ENCODE data around the gene ARFGAP2. TPM values are rescaled to one million over a fixed set of nuclear protein-coding genes. Genes with fewer than 3 reads are reported as not detected.
A peak's percentile ranks its signal among the peaks of the same experiment; 100 is the strongest.
"Not testable (repeated sequence)": the region's sequence is repeated elsewhere in the genome, so short reads cannot be mapped to it uniquely, and the experiment has no call there.

Gene ARFGAP2
- total RNA-seq = 100 to 1,000 TPM; 108 to 113 TPM

- Mint-ChIP-seq H3K4me3 (peak within 1 kb of the TSS; percentile 98), H3K27me3 (no peaks in the 10 kb centered on the region), H3K4me1 (peaks cover 30% of the 10 kb centered on the region), H3K36me3 (peaks cover 5% of the 10 kb centered on the region), H3K27ac (peak within 1 kb of the TSS; percentile 100), H3K9me3 (no peaks in the 10 kb centered on the region)
- DNase-seq (peak; percentile 98), ATAC-seq (ENCODE audit: low read depth) (peak; percentile 94)
- POLR2A ChIA-PET = interaction anchor here (1.2 to 6.3 kb wide), 5 partner anchors 10 to 93 kb away, joined by 3 to 53 read pairs (median 5); partner anchors contain the start of genes DDB2 and MADD
Measured at GRCh38 chr11:47176328-47177228, at the start of gene ARFGAP2. Gene ARFGAP2, minus strand, starts transcription at chr11:47176879. Its CDS starts 26 bp downstream, at chr11:47176853.

GRCh38 chr11:47225552-47226400 is 49.1 kb upstream of the ARFGAP2 start:
- H3K27me3 Mint-ChIP-seq = no peaks in the 10 kb centered on the region
- POLR2A ChIA-PET = interaction anchor here (2.2 kb wide), 1 partner anchor 10 kb away, joined by 11 read pairs; the partner anchor contains the start of gene DDB2
- H3K4me3 Mint-ChIP-seq = peak overlapping the region; percentile 60
- peak overlapping the region; percentile 63 for H3K27ac Mint-ChIP-seq
- ATAC-seq (ENCODE audit: low read depth) (peak; percentile 95), DNase-seq (no peak)
- H3K9me3 Mint-ChIP-seq = no peaks in the 10 kb centered on the region
- H3K4me1 Mint-ChIP-seq = peaks cover 28% of the 10 kb centered on the region
- H3K36me3 Mint-ChIP-seq = peaks cover 49% of the 10 kb centered on the region

DNA sequence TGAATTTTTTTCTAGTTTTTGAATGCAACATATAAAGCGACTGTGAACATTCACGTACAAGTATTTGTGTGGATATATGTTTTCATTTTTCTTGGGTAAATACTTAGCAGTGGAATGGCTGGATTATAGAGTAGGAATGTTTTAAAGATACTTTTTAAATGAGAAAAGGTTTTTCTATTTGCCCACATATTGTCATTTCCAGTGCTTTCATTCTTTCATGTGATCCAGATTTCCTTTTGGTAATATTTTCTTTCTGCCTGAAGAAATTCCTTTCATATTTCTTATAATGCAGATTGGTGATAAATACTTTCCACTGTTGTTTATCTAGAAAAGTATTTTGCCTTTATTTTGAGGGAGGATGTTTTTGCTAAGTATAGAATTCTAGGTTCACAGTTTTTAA is 46.0 kb upstream of the ARFGAP2 start:
- POLR2A ChIA-PET = no interaction called here
- H3K36me3 Mint-ChIP-seq = peaks cover 52% of the 10 kb centered on the region
- no peaks in the 10 kb centered on the region for H3K27me3 Mint-ChIP-seq
- no peak for ATAC-seq (ENCODE audit: low read depth)
- peaks cover 42% of the 10 kb centered on the region for H3K4me1 Mint-ChIP-seq
- no peaks in the 10 kb centered on the region for H3K9me3 Mint-ChIP-seq
- H3K4me3 Mint-ChIP-seq = no peak overlapping the region
- H3K27ac Mint-ChIP-seq = no peak overlapping the region
- no peak for DNase-seq

DNA sequence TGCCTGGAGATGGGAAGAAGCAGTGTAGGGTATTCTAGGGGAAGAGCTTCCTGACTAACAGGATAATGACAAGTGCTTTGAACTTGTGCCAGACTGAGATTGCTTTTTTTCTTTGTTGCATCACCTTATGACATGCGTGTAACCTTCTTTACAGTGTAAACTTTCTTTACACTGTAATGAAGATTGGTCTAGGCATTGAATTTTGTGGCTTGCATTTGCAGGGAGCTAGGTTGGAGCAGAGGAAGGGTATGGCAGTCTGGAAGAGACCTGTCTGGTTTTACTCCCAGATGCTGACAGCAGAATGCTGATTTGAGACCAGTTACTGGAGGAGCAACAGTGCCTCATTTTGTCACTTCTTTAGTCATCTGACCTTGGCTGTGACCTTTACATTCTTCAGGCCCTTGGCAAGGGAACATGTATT is 43.7 kb upstream of the ARFGAP2 start:
- peak overlapping the region; percentile 75 for H3K27ac Mint-ChIP-seq
- H3K4me3 Mint-ChIP-seq = no peak overlapping the region
- POLR2A ChIA-PET = interaction anchor here (0.7 to 1.7 kb wide), 2 partner anchors 21 to 317 kb away, joined by 3 to 6 read pairs; no protein-coding TSS in a partner anchor
- no peaks in the 10 kb centered on the region for H3K9me3 Mint-ChIP-seq
- no peaks in the 10 kb centered on the region for H3K27me3 Mint-ChIP-seq
- H3K36me3 Mint-ChIP-seq = peaks cover 51% of the 10 kb centered on the region
- peaks cover 43% of the 10 kb centered on the region for H3K4me1 Mint-ChIP-seq
- no peak for DNase-seq
- no peak for ATAC-seq (ENCODE audit: low read depth)

DNA sequence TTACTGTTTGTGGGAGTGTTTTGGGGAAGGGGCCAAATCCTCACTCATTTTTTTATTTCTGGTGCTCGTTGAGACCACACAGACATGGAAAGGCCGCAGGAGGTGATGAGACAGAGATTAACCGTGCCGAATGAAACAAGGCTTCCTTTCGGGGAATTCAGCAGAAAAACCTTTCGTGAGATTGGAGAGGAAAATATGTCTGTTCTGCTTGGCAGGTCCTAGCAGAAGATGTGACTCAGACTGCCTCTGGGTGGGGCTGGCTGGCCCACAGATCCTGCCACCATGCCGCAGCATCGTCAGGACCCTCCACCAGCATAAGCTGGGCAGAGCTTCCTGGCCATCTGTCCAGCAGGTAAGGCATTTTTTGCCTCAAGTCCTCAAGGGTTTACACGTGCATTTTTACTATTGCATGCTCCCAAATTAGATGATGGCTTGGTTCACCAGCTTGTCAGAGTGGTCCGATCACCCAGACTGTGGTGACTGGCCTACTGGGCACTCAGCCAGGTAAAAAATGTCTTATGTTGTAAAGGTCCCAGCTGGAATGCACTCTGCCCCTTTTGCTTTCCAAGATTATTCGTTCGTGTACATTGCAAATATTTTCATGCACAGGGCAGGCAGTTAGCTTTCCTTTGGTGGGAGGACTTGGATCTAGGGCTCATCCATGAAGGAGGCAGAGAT is 39.6 kb upstream of the ARFGAP2 start:
- Mint-ChIP-seq H3K27me3 (no peaks in the 10 kb centered on the region), H3K27ac (peak overlapping the region; percentile 100), H3K4me1 (peaks cover 42% of the 10 kb centered on the region), H3K36me3 (peaks cover 34% of the 10 kb centered on the region), H3K4me3 (peak overlapping the region; percentile 99), H3K9me3 (no peaks in the 10 kb centered on the region)
- POLR2A ChIA-PET = interaction anchor here (0.6 to 3.8 kb wide), 15 partner anchors 11 to 210 kb away, joined by 3 to 59 read pairs (median 9); partner anchors contain the start of genes ACP2, ARFGAP2, NR1H3 and PSMC3
- ATAC-seq (ENCODE audit: low read depth) (peak; percentile 18), DNase-seq (peak; percentile 57)

DNA sequence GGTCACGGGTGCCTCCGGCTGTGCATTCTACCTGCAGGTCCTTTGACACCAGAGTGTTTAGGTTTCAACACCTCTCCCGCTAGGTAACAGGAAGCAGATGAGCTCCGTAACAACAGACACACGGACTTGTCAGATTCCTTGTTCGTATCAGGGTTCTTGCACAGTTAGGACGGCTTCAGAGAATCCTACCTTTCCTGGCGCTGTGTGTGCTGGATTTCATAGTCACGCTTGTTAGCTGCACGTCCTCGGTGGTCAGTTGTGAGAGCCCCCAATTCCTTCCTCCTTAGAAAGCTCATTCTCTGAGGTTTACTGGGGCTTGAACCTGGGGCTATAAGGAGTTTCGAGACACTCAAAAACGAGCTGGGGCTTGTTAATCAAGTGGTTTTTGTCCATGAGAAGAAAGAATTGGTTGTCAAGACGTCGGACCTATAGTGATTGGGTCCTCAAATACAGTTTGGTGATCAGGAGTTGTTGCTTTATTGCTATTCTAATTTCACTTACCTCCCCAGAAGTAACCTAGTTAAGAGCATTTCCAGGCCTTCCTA is 38.8 kb upstream of the ARFGAP2 start:
- peak overlapping the region; percentile 100 for H3K27ac Mint-ChIP-seq
- DNase-seq (no peak), ATAC-seq (ENCODE audit: low read depth) (no peak)
- POLR2A ChIA-PET = interaction anchor here (0.6 to 3.8 kb wide), 32 partner anchors 9 to 633 kb away, joined by 3 to 59 read pairs (median 8); partner anchors contain the start of genes ACP2, AGBL2, ARFGAP2 and FNBP4
- H3K27me3 Mint-ChIP-seq = peaks cover 2% of the 10 kb centered on the region
- peak overlapping the region; percentile 99 for H3K4me3 Mint-ChIP-seq
- H3K9me3 Mint-ChIP-seq = no peaks in the 10 kb centered on the region
- peaks cover 29% of the 10 kb centered on the region for H3K36me3 Mint-ChIP-seq
- peaks cover 39% of the 10 kb centered on the region for H3K4me1 Mint-ChIP-seq

DNA sequence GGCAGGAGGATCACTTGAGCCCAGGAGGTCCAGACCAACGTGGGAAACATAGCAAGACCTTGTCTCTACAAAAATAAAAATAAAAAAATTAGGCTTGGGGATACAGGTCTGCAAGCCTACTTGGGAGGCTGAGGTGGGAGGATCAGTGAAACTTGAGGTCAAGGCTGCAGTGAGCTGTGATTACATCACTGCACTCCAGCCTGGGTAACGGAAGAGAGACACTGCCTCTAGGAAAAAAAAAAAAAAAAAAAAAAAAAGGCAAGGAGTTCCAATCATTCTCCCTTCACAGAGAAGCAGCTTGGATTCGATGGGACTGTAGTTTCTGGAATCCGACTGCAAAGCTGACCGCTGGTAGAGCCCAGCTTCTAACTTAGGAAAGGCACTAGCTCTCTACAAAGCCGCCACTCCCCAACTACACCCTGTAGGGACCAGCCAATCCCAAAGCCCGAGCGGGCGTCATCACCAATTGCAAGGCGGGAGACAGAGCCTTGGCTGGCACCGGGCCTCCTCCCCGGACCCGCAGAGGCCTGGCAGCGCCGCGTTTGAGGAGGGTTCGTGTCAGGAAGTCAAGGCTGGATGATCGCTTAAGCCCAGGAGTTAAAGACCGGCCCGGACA is 37.4 kb upstream of the ARFGAP2 start:
- Mint-ChIP-seq H3K4me3 (peak overlapping the region; percentile 99), H3K27ac (peak overlapping the region; percentile 100), H3K4me1 (peaks cover 32% of the 10 kb centered on the region), H3K9me3 (no peaks in the 10 kb centered on the region), H3K27me3 (peaks cover 2% of the 10 kb centered on the region), H3K36me3 (peaks cover 22% of the 10 kb centered on the region)
- DNase-seq (peak; percentile 81), ATAC-seq (ENCODE audit: low read depth) (peak; percentile 80)
- POLR2A ChIA-PET = interaction anchor here (0.6 to 3.8 kb wide), 34 partner anchors 8 to 623 kb away, joined by 3 to 59 read pairs (median 7); partner anchors contain the start of genes ACP2, ARFGAP2, FNBP4 and MADD

DNA sequence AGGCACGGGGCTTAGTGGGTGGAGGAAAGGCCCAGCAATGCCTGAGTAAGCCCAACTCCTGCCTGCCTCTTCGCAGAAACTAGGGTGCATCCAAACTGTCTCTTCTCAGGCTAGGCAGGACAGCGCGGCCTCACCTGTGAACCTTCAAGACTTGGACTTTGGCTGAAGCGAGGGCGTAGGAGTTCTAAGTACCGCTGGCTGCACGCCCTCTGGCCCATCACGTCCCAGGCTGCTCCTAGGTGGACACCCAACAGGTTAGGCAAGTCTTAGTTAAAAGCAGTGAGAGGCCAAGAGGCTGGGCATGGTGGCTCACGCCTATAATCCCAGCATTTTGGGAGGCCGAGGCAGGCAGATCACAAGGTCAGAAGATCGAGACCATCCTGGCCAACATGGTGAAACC is 36.3 kb upstream of the ARFGAP2 start:
- peaks cover 16% of the 10 kb centered on the region for H3K36me3 Mint-ChIP-seq
- H3K4me1 Mint-ChIP-seq = peaks cover 25% of the 10 kb centered on the region
- POLR2A ChIA-PET = interaction anchor here (0.7 to 1.5 kb wide), 3 partner anchors 11 to 429 kb away, joined by 3 to 5 read pairs (median 5); partner anchors contain the start of gene MTCH2
- DNase-seq (no peak), ATAC-seq (ENCODE audit: low read depth) (no peak)
- no peak overlapping the region for H3K27ac Mint-ChIP-seq
- peaks cover 2% of the 10 kb centered on the region for H3K27me3 Mint-ChIP-seq
- H3K9me3 Mint-ChIP-seq = no peaks in the 10 kb centered on the region
- H3K4me3 Mint-ChIP-seq = no peak overlapping the region

DNA sequence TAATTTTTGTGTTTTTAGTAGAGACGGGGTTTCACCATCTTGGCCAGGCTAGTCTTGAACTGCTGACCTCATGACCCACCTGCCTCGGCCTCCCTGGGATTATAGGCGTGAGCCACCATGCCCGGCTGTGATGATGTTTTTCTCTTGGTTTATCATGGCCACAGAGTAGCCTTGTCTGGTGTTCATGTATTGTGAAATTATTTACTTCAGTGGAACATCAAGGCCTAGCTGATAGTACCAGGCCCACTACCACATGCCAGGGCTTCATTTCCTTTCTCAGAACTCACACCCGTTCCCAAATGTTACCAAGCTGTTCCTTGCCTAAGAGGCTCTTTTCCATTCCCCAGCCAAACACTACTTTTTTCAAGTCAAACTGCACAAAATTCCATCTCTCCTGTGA is 31.9 kb upstream of the ARFGAP2 start:
- peaks cover 4% of the 10 kb centered on the region for H3K4me1 Mint-ChIP-seq
- POLR2A ChIA-PET = no interaction called here
- peaks cover 5% of the 10 kb centered on the region for H3K27me3 Mint-ChIP-seq
- no peaks in the 10 kb centered on the region for H3K9me3 Mint-ChIP-seq
- H3K36me3 Mint-ChIP-seq = no peaks in the 10 kb centered on the region
- DNase-seq = no peak
- no peak overlapping the region for H3K4me3 Mint-ChIP-seq
- H3K27ac Mint-ChIP-seq = no peak overlapping the region
- no peak for ATAC-seq (ENCODE audit: low read depth)

GRCh38 chr11:47208008-47208552 is 31.4 kb upstream of the ARFGAP2 start:
- DNase-seq; H3K4me1 Mint-ChIP-seq; H3K9me3 Mint-ChIP-seq; ATAC-seq (ENCODE audit: low read depth); H3K27me3 Mint-ChIP-seq; H3K27ac Mint-ChIP-seq; POLR2A ChIA-PET; H3K36me3 Mint-ChIP-seq; H3K4me3 Mint-ChIP-seq: not testable (repeated sequence)

- H3K27me3 Mint-ChIP-seq = peaks cover 5% of the 10 kb centered on the region
- ATAC-seq (ENCODE audit: low read depth) (no peak), DNase-seq (no peak)
- POLR2A ChIA-PET = no interaction called here
- H3K36me3 Mint-ChIP-seq = no peaks in the 10 kb centered on the region
- H3K4me1 Mint-ChIP-seq = peaks cover 2% of the 10 kb centered on the region
- H3K9me3 Mint-ChIP-seq = no peaks in the 10 kb centered on the region
- no peak overlapping the region for H3K27ac Mint-ChIP-seq
- no peak overlapping the region for H3K4me3 Mint-ChIP-seq
Measured at GRCh38 chr11:47207459-47207858, 30.8 kb upstream of the ARFGAP2 start.

DNA sequence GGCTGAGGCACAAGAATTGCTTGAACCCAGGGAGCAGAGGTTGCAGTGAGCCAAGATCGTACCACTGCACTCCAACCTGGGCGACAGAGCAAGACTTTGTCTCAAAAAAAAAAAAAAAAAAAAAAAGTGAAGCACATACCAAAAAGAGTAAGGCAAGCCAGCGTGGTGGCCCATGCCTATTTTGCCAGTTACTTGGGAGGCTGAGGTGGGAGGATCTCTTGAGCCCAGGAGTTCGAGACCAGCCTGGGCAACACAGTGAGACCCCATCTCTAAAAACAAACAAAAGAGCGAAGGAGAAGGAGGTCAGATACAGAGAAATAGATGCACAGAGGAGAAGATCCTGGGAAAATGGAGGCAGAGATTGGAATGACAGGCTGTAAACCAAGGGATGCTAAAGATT is 29.9 kb upstream of the ARFGAP2 start:
- not testable (repeated sequence) for H3K4me3 Mint-ChIP-seq; H3K9me3 Mint-ChIP-seq; H3K27ac Mint-ChIP-seq; H3K36me3 Mint-ChIP-seq; DNase-seq; ATAC-seq (ENCODE audit: low read depth); H3K4me1 Mint-ChIP-seq
- POLR2A ChIA-PET = interaction anchor here (0.7 to 0.8 kb wide), 2 partner anchors 8 to 80 kb away, joined by 3 to 5 read pairs; partner anchors contain the start of gene DDB2
- H3K27me3 Mint-ChIP-seq = peaks cover 11% of the 10 kb centered on the region
